ENCODE data around the gene PARVG.

Gene PARVG

DNA sequence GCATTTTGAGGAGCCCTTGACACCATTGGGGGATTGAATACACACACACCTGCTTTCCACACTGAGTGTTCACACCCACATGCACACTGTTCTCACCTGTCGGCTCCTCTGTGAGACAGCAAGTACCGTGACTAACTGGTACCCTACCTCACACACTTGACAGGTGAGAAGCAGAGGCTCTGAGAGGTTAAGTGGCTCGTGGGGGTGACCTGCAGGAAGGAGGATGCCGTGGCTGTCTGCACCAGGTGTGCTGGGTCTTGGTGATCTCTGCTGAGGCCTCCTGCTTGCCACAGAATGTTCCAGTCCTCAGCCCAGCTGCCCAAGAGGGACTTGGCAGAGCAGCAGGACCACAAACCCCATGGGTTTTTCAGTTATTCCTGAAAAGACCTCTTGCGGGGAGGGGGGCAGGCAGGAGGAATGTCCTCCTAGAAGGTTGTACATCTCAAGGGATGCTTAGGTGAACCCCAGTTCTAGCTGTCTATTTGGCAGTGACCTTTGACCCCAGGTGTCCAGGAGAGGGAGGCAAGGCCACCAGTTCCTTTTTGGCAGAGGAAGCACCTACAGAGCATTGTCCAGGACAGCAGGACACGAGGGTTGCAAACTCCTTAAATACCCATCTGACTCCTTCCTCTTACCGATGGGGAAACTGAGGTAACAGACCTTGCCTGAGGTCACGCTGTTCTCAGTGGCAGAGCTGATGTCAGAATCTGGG is 66.0 kb downstream of the PARVG start:
- Histone ChIP-seq H3F3A (ENCODE audit: control insufficient read depth, insufficient read depth) (no peaks in the 10 kb centered on the region), H3K27ac (ENCODE audit: low read depth, low read length) (no peak overlapping the region), H3K9me3 (ENCODE audit: control insufficient read depth, insufficient read depth, low read length) (peaks cover 10% of the 10 kb centered on the region; the same call in 1 of the 2 replicates), H3K4me1 (ENCODE audit: control insufficient read depth, low read length) (no peaks in the 10 kb centered on the region), H3K4me3 (ENCODE audit: low read length) (no peak overlapping the region), H3K27me3 (ENCODE audit: control insufficient read depth, low read length) (0 out of 2 replicates have a peak, but pooled peaks cover 2% of the 10 kb centered on the region), H3K79me2 (ENCODE audit: control insufficient read depth, low read length) (no peaks in the 10 kb centered on the region), H3K9me2 (replicated peaks; ENCODE audit: control insufficient read depth, low read length) (no peaks in the 10 kb centered on the region), H3K4me2 (ENCODE audit: low read length) (no peak overlapping the region), H4K20me1 (ENCODE audit: control insufficient read depth, insufficient read depth, low read depth, low read length) (no peaks in the 10 kb centered on the region), H3K36me3 (ENCODE audit: control insufficient read depth, low read length) (no peaks in the 10 kb centered on the region)
- no peak for TF ChIP-seq EZH2phosphoT487 (IDR thresholded peaks at IDR 0.05; ENCODE audit: borderline replicate concordance, low read length)

DNA sequence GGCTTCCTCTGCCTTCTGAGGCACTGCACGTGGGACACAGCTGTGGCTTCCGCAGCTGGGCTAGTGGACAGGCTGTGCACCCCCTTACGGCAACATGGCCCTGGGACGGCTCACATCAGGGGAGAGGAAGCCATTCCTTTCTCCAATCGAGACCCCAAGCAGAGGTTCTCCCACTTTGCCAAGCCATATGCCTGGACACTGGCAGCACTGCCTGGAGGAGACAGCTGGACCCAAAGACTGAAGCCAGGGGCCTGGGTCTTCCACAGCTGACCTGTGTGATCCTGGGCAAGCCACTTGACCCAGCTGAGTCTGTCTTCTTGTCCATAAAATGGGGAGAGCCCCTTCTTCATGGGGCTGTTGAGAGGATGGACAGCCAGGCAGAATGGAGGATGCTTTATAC is 66.6 kb downstream of the PARVG start:
- H3F3A ChIP-seq (ENCODE audit: control insufficient read depth, insufficient read depth), result no peaks in the 10 kb centered on the region
- H3K4me3 ChIP-seq (ENCODE audit: low read length), result no peak overlapping the region
- no peak overlapping the region for H3K27ac ChIP-seq (ENCODE audit: low read depth, low read length)
- TF ChIP-seq, protein P1, sequence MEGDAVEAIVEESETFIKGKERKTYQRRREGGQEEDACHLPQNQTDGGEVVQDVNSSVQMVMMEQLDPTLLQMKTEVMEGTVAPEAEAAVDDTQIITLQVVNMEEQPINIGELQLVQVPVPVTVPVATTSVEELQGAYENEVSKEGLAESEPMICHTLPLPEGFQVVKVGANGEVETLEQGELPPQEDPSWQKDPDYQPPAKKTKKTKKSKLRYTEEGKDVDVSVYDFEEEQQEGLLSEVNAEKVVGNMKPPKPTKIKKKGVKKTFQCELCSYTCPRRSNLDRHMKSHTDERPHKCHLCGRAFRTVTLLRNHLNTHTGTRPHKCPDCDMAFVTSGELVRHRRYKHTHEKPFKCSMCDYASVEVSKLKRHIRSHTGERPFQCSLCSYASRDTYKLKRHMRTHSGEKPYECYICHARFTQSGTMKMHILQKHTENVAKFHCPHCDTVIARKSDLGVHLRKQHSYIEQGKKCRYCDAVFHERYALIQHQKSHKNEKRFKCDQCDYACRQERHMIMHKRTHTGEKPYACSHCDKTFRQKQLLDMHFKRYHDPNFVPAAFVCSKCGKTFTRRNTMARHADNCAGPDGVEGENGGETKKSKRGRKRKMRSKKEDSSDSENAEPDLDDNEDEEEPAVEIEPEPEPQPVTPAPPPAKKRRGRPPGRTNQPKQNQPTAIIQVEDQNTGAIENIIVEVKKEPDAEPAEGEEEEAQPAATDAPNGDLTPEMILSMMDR (IDR thresholded peaks at IDR 0.05; ENCODE audit: low read depth, low read length, poor library complexity, severe bottlenecking), result no peak
- no peak for TF ChIP-seq EZH2phosphoT487 (IDR thresholded peaks at IDR 0.05; ENCODE audit: borderline replicate concordance, low read length)
- no peaks in the 10 kb centered on the region for H3K36me3 ChIP-seq (ENCODE audit: control insufficient read depth, low read length)
- no peaks in the 10 kb centered on the region for H3K79me2 ChIP-seq (ENCODE audit: control insufficient read depth, low read length)
- H3K4me2 ChIP-seq (ENCODE audit: low read length), result no peak overlapping the region
- H3K9me3 ChIP-seq (ENCODE audit: control insufficient read depth, insufficient read depth, low read length), result peaks cover 10% of the 10 kb centered on the region; the same call in 1 of the 2 replicates
- H3K4me1 ChIP-seq (ENCODE audit: control insufficient read depth, low read length), result no peaks in the 10 kb centered on the region
- no peaks in the 10 kb centered on the region for H4K20me1 ChIP-seq (ENCODE audit: control insufficient read depth, insufficient read depth, low read depth, low read length)
- no peaks in the 10 kb centered on the region for H3K9me2 ChIP-seq (replicated peaks; ENCODE audit: control insufficient read depth, low read length)
- H3K27me3 ChIP-seq (ENCODE audit: control insufficient read depth, low read length), result 0 out of 2 replicates have a peak, but pooled peaks cover 2% of the 10 kb centered on the region

DNA sequence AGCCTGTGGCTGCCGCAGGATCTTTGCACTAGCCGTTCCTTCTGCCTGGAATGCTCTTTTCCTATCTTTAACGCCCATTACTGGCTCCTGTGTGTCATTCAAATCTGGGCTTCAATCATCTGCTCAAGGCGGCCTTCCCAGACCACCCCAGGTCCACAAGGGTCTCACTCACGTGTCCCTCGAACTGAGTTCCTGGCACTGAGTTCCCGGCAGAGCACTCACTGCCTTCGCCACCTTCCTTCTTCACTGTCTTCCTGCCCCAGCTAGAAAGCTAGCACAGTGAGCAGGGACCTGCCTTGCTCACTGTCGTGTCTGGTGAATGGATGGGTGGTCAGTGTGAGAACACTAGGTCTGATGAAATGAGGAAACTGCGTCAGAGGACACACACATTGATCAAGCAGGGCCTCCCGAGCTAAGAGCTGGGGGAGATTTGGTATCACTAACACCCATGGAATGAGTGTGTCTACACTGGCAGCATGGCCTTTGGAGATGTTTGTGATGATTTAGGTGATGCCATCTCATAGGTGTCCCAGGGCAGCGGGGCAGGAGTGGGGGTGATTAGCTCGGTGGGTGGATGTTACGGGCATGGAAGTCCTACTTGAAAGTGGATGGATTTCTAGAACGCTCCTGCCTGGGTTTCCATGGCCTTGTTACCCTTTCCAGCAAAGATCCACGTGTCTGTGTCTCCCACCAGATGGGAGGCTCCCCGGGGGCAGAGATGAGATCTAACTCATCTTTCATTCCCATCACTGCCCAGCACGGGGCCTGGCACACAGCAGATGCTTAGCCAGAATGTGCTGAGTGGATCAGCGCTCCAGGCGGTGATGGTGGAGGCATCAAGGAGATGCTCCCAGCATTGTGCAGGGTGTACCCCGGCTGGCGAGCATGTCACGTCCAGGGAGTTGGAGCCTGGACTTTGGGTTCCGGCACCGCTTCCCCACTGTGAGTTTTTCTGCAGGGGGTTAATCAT is 67.5 kb downstream of the PARVG start:
- H3K36me3 ChIP-seq (ENCODE audit: control insufficient read depth, low read length), result no peaks in the 10 kb centered on the region
- no peaks in the 10 kb centered on the region for H4K20me1 ChIP-seq (ENCODE audit: control insufficient read depth, insufficient read depth, low read depth, low read length)
- H3F3A ChIP-seq (ENCODE audit: control insufficient read depth, insufficient read depth), result no peaks in the 10 kb centered on the region
- no peak overlapping the region for H3K27ac ChIP-seq (ENCODE audit: low read depth, low read length)
- H3K79me2 ChIP-seq (ENCODE audit: control insufficient read depth, low read length), result no peaks in the 10 kb centered on the region
- no peaks in the 10 kb centered on the region for H3K4me1 ChIP-seq (ENCODE audit: control insufficient read depth, low read length)
- no peak overlapping the region for H3K4me3 ChIP-seq (ENCODE audit: low read length)
- TF ChIP-seq EZH2phosphoT487 (IDR thresholded peaks at IDR 0.05; ENCODE audit: borderline replicate concordance, low read length), result no peak
- TF ChIP-seq, protein P1 (IDR thresholded peaks at IDR 0.05; ENCODE audit: low read depth, low read length, poor library complexity, severe bottlenecking), result no peak
- H3K9me3 ChIP-seq (ENCODE audit: control insufficient read depth, insufficient read depth, low read length), result peaks cover 10% of the 10 kb centered on the region; the same call in 1 of the 2 replicates
- no peak overlapping the region for H3K4me2 ChIP-seq (ENCODE audit: low read length)
- 0 out of 2 replicates have a peak, but pooled peaks cover 2% of the 10 kb centered on the region for H3K27me3 ChIP-seq (ENCODE audit: control insufficient read depth, low read length)
- no peaks in the 10 kb centered on the region for H3K9me2 ChIP-seq (replicated peaks; ENCODE audit: control insufficient read depth, low read length)
